AG04450 (cell line): ENCODE measurements around the gene LSAMP. TPM values are rescaled to one million over a fixed set of nuclear protein-coding genes. Genes with fewer than 3 reads are reported as not detected.

Experiments
- CTCF ChIA-PET: fragments of 300-600, 350-600 bp; formaldehyde crosslinking; extraction: SDS; loops from one replicate; lab custom pipeline; 2022; ENCODE audit warnings: antibody characterized with exemption, inconsistent platforms; lab: Charles Lee
- POLR2A ChIA-PET: fragments of 350-600 bp; formaldehyde crosslinking; extraction: SDS; loops from one replicate; lab custom pipeline; 2021; ENCODE audit warnings: antibody characterized with exemption, inconsistent platforms; lab: Yijun Ruan, JAX
- DNase-seq: peaks from one replicate; pipeline ENCODE4 v3.0.0-alpha.2; 2011; ENCODE audit warnings: low read depth, low spot score
- H3K27ac ChIP-seq: one replicate; pipeline ENCODE4 v1.5.1; 2012; ENCODE audit warnings: low read depth, low read length, control low read depth
- H3K27me3 ChIP-seq: one replicate; pipeline ENCODE4 v1.6.0; 2012; ENCODE audit warnings: low read length; ENCODE audit not compliant: control insufficient read depth, insufficient read depth
- H3K4me3 ChIP-seq: 2 replicates; pipeline ENCODE4 v1.5.1; 2011; ENCODE audit warnings: mild to moderate bottlenecking, low read depth, low read length, control low read depth
- H3K9me3 ChIP-seq: 2 replicates; pipeline ENCODE4 v1.5.1; 2012; ENCODE audit warnings: low read length; ENCODE audit not compliant: control insufficient read depth, insufficient read depth
- polyA plus RNA-seq: library from polyadenylated mRNA; depleted of rRNA; stranded (reverse); fragments of >200 nt; gene quantifications from 2 replicates; pipeline ENCODE4 v1.2.3, GENCODE V29; 2011
- TF ChIP-seq, protein P1 (sequence below): IDR thresholded peaks from 2 replicates; pipeline ENCODE4 v1.5.1; 2011; ENCODE audit warnings: low read depth, low read length, control low read depth, inconsistent platforms

Gene LSAMP
- polyA plus RNA-seq, 1 experiment: 25.1 TPM

- TF ChIP-seq, protein P1, sequence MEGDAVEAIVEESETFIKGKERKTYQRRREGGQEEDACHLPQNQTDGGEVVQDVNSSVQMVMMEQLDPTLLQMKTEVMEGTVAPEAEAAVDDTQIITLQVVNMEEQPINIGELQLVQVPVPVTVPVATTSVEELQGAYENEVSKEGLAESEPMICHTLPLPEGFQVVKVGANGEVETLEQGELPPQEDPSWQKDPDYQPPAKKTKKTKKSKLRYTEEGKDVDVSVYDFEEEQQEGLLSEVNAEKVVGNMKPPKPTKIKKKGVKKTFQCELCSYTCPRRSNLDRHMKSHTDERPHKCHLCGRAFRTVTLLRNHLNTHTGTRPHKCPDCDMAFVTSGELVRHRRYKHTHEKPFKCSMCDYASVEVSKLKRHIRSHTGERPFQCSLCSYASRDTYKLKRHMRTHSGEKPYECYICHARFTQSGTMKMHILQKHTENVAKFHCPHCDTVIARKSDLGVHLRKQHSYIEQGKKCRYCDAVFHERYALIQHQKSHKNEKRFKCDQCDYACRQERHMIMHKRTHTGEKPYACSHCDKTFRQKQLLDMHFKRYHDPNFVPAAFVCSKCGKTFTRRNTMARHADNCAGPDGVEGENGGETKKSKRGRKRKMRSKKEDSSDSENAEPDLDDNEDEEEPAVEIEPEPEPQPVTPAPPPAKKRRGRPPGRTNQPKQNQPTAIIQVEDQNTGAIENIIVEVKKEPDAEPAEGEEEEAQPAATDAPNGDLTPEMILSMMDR: no peak
- Histone ChIP-seq H3K9me3 (no peaks in the 10 kb centered on the region), H3K27me3 (no peaks in the 10 kb centered on the region), H3K27ac (no peak overlapping the region), H3K4me3 (no peak overlapping the region)
- ChIA-PET POLR2A (no interaction called here), CTCF (no interaction called here)
- DNase-seq: no peak
Measured at GRCh38 chr3:116242825-116243224, 202.5 kb downstream of the LSAMP start.

DNA sequence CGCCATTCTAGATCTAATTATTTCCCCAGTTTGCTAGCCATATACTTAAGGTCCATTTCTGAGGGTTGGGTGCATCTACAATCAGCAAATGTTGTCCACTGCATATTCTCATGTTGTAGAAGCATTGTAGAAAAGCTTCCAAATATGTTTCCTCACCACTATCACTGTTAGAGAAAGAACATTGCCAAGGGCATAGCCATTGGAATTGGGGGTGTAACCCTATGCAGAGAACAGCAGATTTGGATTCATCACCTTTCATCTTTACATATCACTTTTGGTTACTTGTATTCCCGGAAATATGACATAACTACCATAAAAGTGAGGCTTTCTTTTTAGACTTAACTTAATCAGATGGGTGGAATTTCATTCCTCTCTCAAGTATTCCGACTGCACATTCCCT is 203.6 kb downstream of the LSAMP start:
- Histone ChIP-seq H3K27ac (no peak overlapping the region), H3K4me3 (no peak overlapping the region), H3K9me3 (no peaks in the 10 kb centered on the region), H3K27me3 (no peaks in the 10 kb centered on the region)
- ChIA-PET CTCF (no interaction called here), POLR2A (no interaction called here)
- TF ChIP-seq, protein P1: no peak
- DNase-seq: no peak

- DNase-seq: no peak
- ChIA-PET CTCF (no interaction called here), POLR2A (no interaction called here)
- Histone ChIP-seq H3K4me3 (no peak overlapping the region), H3K27me3 (no peaks in the 10 kb centered on the region), H3K27ac (no peak overlapping the region), H3K9me3 (no peaks in the 10 kb centered on the region)
- TF ChIP-seq, protein P1: no peak
Measured at GRCh38 chr3:116240261-116240660, 205.0 kb downstream of the LSAMP start.

- TF ChIP-seq, protein P1: no peak
- no peak for DNase-seq
- Histone ChIP-seq H3K27ac (no peak overlapping the region), H3K27me3 (no peaks in the 10 kb centered on the region), H3K4me3 (no peak overlapping the region), H3K9me3 (no peaks in the 10 kb centered on the region)
- POLR2A ChIA-PET: no interaction called here
- CTCF ChIA-PET: no interaction called here
Measured at GRCh38 chr3:116238846-116239565, 206.3 kb downstream of the LSAMP start.

- POLR2A ChIA-PET: no interaction called here
Measured at GRCh38 chr3:116233711-116234357, 211.5 kb downstream of the LSAMP start.

More at GRCh38 chr3:116233711-116234357, 211.5 kb downstream of the LSAMP start:
- no peaks in the 10 kb centered on the region for H3K27me3 ChIP-seq
- TF ChIP-seq, protein P1: no peak
- no peak overlapping the region for H3K27ac ChIP-seq
- CTCF ChIA-PET: interaction anchor here (1.0 kb wide), 1 partner anchor 524 kb away, joined by 3 read pairs; no protein-coding TSS in a partner anchor
- H3K4me3 ChIP-seq: no peak overlapping the region
- no peaks in the 10 kb centered on the region for H3K9me3 ChIP-seq
- DNase-seq: no peak
